GM21528 (cell line): ENCODE measurements around the gene UGT1A7.
"Not testable (repeated sequence)": the region's sequence is repeated elsewhere in the genome, so short reads cannot be mapped to it uniquely, and the experiment has no call there.

ENCODE experiments used
- ATAC-seq: cut with Tn5 transposase; IDR thresholded peaks from one replicate; pipeline ENCODE4 v1.9.1; 2021; ENCODE audit warnings: mild to moderate bottlenecking, moderate library complexity; ENCODE audit not compliant: unreplicated experiment, low FRiP score

The UGT1A7 gene

GRCh38 chr2:233679196-233679595 is 2.5 kb upstream of the UGT1A7 start:
- no peak for ATAC-seq

- ATAC-seq, result no peak
Measured at GRCh38 chr2:233680361-233681045, 1.2 kb upstream of the UGT1A7 start.

- ATAC-seq, result no peak
Measured at GRCh38 chr2:233684640-233685039, 2.9 kb downstream of the UGT1A7 start.

GRCh38 chr2:233686928-233687327 is 5.2 kb downstream of the UGT1A7 start:
- no peak for ATAC-seq

- no peak for ATAC-seq
Measured at GRCh38 chr2:233688341-233688740, 6.6 kb downstream of the UGT1A7 start.

- no peak for ATAC-seq
Measured at GRCh38 chr2:233689031-233689430, 7.3 kb downstream of the UGT1A7 start.

GRCh38 chr2:233689501-233689900 is 7.8 kb downstream of the UGT1A7 start:
- ATAC-seq, result no peak

- ATAC-seq, result no peak
Measured at GRCh38 chr2:233690444-233690843, 8.7 kb downstream of the UGT1A7 start.

GRCh38 chr2:233691443-233692433 is 10.0 kb downstream of the UGT1A7 start:
- no peak for ATAC-seq

GRCh38 chr2:233692648-233693047 is 10.9 kb downstream of the UGT1A7 start, which contains the start of gene UGT1A6:
Gene UGT1A6 (plus strand): TSS chr2:233692890. CDS start chr2:233693005, 115 bp downstream.
- no peak for ATAC-seq

GRCh38 chr2:233693963-233694362 is 12.3 kb downstream of the UGT1A7 start:
- no peak for ATAC-seq

GRCh38 chr2:233698740-233699139 is 17.0 kb downstream of the UGT1A7 start:
- no peak for ATAC-seq

- no peak for ATAC-seq
Measured at GRCh38 chr2:233699424-233700027, 17.8 kb downstream of the UGT1A7 start.

GRCh38 chr2:233700028-233700635 is 18.4 kb downstream of the UGT1A7 start:
- no peak for ATAC-seq

GRCh38 chr2:233700842-233701241 is 19.1 kb downstream of the UGT1A7 start:
- not testable (repeated sequence) for ATAC-seq

- no peak for ATAC-seq
Measured at GRCh38 chr2:233702238-233702637, 20.5 kb downstream of the UGT1A7 start.

GRCh38 chr2:233705911-233706506 is 24.3 kb downstream of the UGT1A7 start:
- ATAC-seq, result no peak

GRCh38 chr2:233706720-233707119 is 25.0 kb downstream of the UGT1A7 start:
- no peak for ATAC-seq

GRCh38 chr2:233707940-233708644 is 26.4 kb downstream of the UGT1A7 start:
- no peak for ATAC-seq

- no peak for ATAC-seq
Measured at GRCh38 chr2:233708942-233709341, 27.2 kb downstream of the UGT1A7 start.
